Fibroblast of skin of left biceps (primary cell): ENCODE measurements around the gene KRT83.
"Not testable (repeated sequence)": the region's sequence is repeated elsewhere in the genome, so short reads cannot be mapped to it uniquely, and the experiment has no call there.

ENCODE experiments used
- DNase-seq, 2 experiments: peaks; one replicate each; pipeline ENCODE4 v3.0.0-alpha.2; 2013; ENCODE audit warnings: low read depth in 2 of 2

Gene KRT83

DNA sequence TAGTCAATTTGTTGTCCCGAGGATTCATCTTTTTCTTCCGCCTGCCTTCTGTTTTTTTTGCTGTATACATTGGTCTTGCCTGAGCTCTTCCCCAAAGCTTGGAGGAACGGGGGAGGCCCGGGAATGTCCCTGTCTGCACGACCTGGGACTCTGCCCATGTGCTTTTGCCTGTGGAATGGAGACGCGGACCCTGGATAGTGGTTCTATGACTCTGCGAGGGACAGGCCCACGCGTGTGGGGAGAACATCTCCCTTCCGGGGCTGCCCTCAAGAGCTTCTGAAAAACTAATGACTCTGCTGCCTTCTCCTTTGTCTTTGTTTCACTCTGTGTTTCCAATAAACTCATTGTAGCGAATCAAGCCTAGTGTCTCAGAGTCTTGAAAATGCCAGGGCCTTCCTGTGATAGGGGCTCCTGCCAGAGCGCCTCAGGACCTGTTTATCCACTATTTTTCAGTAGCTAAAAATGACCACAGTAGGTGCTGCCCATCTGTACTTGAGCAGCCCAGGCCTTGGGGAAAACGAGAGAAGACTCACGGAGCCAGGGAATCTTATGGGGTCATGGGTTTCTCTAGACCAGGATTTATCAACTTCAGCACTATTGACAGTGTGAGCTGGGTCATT is 12.3 kb downstream of the KRT83 start:
- no peak for DNase-seq

DNA sequence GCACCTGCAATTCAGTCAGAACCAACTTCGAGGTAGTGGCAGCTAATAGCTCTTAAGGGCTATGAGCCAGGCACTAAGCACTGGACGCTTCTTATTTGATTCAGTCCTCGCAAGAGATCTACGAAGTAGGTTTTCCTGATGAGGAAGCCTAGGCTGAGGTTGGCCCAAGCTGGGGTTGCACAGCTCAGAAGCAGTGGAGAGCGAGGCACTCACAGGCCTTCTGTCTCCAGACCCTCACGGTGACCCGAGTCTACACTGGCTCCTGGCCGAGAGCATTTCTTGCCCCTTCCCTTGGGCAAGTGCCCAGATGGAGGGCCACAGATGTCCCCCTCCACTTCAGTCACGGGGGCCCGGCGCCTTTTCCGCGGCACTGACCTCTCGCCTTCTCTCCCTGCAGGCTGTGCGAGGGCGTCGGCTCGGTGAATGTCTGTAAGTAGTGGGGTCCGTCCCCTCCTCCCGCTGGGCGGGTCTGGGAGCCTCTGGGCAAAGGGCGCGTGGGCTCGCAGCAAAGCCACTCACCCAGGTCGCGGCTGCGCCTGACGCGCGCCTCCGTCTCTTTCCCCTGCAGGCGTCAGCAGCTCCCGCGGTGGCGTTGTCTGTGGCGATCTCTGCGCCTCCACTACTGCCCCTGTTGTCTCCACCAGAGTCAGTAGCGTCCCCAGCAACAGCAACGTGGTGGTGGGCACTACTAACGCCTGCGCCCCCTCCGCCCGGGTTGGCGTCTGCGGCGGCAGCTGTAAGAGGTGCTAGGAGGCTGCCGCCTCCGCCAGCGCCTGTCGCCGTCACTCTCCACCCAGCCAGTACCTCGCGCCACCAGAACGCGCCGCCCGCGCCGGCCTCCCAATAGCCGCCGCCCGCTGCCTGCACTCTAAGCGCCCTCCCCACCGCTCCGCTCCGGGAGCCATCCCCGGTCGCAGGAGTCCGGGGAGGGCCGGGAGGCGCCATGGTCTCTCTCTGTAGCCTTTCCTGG is 13.1 kb downstream of the KRT83 start:
- no peak for DNase-seq

DNA sequence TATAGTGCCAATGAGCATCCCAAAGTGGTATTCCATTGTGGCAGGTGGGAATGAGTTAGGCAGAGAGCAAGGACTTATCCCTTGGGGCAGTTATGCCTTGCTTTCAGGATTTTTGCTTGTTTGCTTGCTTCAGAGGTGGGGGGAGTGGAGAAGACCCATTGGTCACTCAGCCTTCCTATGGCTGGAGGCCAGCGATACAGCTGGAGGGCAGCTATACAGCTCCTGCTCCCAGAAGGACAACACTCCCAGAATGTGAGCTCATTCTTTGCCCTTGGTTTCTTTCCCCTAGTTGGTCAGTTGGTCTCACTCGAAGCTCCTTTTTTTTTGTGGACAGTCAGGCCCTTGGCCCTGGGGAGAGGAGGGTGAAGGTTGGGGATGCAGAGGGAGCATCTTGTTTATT is 14.5 kb downstream of the KRT83 start:
- DNase-seq, result no peak

DNA sequence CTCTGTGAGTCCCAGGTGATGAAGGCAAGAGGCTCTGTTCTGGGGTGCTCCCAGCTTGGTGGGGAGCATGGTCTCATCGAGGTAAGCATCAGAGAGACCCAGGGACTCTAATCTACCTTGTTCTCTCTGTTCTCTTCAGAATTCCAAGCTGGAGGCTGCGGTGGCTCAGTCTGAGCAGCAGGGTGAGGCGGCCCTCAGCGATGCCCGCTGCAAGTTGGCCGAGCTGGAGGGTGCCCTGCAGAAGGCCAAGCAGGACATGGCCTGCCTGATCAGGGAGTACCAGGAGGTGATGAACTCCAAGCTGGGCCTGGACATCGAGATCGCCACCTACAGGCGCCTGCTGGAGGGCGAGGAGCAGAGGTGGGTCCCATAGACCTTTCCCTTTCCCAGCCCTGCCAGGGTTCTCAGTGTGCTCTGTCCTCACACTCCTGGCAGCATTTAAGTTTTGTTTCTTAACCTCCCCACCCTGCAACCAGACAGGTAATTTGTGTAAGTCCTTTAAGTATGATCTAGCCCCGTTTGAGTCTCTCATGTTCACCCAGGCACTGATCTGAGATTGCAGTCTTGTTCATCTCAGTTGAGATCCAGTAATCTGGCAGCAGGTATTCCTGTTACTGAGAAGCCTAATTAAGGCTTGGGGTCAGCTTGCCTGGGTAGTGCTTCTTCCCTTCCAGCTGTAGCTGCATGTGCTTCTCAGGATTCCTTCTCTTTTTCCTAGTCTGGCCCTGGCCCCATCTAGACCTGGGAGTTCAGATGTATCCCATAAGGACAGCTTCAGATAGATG is 15.1 kb downstream of the KRT83 start:
- no peak for DNase-seq

DNA sequence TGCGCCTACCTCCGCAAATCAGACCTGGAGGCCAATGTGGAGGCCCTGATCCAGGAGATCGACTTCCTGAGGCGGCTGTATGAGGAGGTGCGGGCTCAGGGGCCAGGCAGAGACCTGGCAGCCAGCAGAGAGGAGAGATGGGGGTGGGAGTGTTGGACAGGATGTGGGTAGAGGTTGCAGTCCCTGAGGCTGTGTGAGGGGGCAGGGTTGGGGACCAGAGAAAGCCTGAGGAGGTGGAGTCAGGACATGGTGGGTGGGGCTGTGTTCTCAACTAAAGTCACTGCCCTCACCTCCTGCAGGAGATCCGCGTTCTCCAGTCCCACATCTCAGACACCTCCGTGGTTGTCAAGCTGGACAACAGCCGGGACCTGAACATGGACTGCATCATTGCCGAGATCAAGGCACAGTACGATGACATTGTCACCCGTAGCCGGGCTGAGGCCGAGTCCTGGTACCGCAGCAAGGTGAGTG is 16.2 kb downstream of the KRT83 start:
- DNase-seq, result not testable (repeated sequence)

DNA sequence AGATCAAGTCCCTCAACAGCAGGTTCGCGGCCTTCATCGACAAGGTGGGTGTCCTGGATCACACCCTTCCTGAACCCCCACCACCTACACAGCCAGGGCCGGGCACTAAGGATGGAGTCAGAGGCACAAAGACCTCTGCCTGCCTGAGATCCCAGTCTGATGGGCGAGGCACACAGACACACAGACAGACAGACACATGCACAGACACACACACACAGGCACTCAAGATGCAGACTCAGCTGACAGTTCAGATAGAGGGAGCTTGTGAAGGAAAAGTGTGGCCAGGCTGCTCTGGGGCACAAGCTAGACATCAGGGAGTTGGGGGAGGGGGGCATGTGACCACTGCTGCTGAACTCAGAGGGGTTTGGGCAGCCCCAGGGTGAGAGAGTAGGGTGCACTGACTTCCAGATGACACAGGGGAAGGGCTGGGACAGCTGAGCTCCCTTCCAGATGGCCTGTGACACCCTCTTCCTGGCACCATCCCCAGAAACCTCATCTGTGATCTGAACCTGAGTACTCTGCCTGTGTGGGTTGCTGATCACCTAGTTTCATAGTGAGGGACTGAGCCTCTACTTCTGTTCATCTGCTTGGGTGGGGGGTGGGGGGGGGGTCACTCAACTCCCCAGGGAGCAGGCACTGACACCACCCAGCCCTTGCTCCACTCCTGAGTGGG is 18.8 kb downstream of the KRT83 start:
- not testable (repeated sequence) for DNase-seq

DNA sequence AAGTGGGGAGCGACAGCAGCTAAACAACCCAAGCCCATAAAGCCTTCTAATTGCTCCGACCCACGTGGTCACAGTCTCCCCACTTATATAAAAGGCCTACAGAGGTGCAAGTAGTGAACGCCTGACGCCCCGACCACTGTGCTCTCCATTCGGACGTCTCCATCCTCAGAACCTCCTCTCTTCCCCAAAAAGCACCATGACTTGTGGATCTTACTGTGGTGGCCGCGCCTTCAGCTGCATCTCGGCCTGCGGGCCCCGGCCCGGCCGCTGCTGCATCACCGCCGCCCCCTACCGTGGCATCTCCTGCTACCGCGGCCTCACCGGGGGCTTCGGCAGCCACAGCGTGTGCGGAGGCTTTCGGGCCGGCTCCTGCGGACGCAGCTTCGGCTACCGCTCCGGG is 19.5 kb downstream of the KRT83 start:
- DNase-seq, result not testable (repeated sequence)

DNA sequence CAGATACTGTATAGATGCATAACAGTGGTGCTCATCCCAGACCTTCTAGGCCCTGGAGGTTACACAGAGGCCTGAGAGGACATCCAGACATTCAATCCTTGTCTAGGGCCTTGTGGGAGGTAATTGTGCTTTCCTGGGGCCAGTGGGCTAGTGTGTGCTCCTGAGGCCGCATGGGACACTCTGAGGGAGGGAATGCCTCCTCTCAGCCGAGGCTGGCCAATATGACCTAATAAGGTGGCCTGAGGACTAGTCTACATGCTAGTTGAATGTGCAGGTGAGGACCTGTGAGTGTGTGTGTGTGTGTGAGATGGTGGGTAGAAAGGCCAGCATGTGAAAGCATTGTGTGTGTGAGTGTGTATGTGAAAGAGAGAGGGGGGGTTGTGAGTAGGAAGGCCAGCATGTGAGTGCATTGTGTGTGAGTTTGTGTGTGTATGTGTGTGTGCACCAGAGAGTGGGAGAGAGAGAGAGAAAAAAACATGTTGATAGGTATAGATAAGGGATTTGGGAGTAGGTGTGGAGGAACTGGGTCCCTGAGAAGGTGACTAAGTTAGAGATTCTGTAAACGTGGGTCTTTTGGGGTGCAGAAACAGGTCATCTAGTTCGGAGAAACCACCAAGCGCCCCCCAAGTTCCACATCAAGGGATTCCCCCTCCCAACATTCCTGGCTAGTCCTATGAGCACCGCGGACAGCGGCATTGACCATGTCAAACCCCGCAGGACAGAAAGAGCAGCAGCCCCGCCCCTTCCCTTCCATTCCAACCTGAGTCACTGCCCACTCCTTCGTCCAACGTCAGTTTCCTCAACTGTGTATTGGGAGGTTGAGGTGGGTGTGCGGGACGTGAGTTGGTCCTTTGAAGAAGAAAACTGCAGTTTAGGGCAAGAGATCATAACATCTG is 20.2 kb downstream of the KRT83 start:
- DNase-seq, result no peak

DNA sequence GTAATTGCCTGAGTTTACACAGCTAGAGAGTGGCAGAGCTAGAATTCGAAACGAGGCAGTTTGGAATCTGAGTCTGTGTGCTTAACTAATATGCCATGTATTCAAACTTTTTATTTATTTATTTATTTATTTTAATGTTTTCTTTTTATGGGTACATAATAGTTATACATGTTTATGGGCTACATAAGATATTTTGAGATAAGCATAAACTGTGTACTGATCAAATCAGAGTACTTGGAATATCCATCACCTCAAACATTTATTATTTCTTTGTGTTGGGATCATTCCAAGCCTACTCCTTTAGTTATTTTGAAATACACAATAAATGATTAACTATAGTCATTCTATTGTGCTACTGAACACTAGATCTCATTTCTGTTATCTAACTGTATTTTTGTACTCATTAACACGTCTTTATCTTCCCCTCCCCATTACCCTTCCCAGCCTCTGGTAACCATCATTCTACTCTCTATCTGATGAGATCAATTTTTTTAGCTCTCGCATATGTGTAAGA is 22.5 kb downstream of the KRT83 start:
- DNase-seq, result no peak

DNA sequence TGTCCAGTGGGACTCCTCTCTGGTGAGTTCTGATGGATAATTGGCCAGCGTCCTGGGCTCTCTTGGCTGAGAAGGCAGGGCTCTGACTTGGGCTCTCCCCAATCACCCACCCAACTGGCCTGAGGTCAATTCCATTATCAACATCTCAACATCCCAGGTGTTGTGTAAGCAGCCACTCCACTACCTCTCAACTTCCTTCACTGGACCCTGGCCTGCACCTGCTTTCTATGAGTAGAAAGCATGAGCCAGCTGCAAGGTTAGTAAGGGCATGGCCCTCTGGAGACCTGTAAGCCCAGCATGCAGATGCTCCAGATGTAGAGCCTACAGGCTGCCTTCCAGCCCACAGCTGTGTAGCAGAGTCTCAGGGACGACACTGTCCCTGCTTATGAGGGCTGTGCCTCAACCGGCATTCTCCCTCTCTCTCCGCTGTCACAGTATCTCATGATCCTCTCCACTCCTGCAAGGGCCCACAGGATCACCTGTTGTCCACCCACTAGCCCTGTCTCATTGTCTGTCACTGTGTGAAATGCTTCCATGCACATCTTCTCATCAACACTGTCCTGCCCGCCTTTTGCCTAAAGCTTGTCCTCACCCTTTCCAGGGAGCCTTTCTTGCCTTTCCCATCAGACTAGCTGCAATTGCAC is 24.5 kb downstream of the KRT83 start:
- no peak for DNase-seq

DNA sequence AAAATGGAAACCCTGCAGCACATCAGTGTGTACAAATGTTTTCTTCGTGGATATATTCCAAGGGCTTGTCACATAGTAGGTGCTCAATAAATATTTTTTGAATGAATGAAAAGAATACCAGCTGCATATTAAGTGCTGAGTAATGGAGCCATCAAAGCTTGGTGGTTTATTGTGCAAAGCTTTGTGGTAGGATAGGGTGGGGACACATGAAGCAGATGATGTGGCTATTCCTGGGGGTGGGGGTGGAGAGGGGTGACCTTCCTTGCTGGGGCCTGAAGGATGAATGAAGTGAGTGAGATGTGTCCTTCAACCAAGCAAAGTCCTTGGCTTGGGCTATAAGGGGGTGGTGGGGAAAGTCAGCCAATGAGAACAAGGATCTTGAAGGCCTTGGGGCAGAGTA is 25.5 kb downstream of the KRT83 start:
- no peak for DNase-seq

DNA sequence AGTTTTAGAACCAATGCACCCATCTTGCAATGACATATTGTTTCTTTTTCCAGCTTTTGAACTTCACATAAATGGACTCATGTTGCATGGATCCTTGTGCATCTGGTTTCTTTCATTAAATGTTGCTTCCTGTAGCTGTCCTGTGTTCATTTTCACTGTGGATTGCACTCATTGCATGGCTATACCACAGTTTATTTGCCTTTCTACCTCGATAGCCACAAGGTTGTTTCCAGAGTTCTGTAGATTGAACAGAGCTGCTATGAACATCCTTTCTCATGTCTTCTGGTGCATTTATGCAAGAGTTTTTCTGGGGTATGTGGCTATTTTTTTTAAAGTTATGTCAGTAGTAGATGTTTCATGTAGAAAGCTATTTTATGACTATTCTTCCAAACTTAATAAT is 26.4 kb downstream of the KRT83 start:
- no peak for DNase-seq

DNA sequence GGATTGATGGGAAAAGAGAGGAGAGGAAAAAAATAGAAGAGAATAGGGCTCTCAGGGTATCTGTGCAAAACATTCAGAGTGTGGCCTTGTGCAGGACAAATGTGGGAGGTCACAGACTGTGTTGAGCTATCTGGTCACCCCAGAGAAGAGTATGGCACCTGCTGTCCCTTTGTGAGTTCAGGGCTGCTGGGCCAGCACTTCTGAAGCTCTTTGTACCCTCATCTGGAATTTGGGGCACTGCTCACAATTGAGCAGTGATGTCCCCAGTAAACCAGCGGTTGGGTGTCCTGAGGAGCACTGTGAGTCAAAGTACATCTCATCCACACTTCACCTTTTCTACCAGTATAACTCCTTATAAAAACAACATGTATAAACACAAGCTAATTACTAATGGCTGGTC is 27.3 kb downstream of the KRT83 start:
- DNase-seq, result no peak

DNA sequence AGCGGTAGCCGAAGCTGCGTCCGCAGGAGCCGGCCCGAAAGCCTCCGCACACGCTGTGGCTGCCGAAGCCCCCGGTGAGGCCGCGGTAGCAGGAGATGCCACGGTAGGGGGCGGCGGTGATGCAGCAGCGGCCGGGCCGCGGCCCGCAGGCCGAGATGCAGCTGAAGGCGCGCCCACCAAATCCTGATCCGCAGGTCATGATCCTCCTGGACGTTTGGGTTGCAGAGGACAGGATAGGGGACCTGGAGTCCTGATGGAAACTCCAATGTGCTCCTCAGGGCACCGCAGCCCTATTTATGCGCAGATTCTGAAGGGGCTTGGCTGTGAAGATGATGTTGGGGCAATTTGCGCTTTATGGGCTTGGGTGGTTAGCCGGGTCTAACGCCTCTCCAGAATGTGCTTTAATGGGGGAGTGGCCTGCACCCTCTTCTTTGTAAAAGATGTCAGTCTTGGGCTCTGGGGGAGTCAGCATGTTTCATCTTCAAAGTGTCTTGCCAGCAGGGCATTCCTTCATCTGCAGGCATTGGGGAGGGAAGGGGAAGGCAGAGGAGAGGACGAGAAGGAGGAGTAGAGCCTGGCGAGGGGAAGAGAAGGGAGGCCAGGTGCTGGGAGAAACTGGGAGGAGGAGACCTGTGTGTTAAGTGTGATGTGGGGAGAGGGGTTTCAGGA is 29.8 kb downstream of the KRT83 start, which contains the start of gene KRT81:
KRT81 (minus strand) TSS at position 268 of the 669 bp plus-strand sequence; CDS start at position 199, 69 bp downstream.
- no peak for DNase-seq

DNA sequence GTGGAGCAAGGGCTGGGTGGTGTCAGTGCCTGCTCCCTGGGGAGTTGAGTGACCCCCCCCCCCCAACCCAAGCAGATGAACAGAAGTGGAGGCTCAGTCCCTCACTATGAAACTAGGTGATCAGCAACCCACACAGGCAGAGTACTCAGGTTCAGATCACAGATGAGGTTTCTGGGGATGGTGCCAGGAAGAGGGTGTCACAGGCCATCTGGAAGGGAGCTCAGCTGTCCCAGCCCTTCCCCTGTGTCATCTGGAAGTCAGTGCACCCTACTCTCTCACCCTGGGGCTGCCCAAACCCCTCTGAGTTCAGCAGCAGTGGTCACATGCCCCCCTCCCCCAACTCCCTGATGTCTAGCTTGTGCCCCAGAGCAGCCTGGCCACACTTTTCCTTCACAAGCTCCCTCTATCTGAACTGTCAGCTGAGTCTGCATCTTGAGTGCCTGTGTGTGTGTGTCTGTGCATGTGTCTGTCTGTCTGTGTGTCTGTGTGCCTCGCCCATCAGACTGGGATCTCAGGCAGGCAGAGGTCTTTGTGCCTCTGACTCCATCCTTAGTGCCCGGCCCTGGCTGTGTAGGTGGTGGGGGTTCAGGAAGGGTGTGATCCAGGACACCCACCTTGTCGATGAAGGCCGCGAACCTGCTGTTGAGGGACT is 30.6 kb downstream of the KRT83 start:
- not testable (repeated sequence) for DNase-seq

DNA sequence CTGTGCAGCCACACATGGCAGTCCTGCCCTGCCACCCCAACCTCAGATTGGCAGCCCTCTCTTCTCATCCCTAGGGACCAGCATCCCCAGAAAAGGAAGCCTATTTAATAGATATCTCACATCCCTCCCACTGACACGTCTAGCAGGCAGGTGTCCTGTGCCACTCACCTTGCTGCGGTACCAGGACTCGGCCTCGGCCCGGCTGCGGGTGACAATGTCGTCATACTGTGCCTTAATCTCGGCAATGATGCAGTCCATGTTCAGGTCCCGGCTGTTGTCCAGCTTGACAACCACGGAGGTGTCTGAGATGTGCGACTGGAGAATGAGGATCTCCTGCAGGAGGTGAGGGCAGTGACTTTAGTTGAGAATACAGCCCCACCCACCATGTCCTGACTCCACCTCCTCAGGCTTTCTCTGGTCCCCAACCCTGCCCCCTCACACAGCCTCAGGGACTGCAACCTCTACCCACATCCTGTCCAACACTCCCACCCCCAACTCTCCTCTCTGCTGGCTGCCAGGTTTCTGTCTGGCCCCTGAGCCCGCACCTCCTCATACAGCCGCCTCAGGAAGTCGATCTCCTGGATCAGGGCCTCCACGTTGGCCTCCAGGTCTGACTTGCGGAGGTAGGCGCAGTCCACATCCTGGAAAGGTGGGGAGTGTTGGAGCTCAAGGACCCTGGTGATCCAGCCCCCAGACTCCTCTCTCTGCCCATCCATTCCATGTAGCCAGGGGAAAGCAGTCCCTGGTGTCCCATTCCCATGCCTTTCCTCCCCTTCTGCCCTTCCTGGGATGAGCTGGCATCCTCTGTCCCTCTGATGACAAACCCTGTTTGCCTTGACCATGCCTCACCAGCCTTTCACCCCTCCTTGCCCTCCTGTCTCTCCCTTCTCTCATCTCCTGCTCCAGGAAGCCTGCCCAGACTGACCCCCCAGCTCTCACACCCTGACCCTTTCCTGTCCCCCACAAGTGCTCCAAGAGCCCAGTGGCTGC is 33.1 kb downstream of the KRT83 start:
- DNase-seq, result not testable (repeated sequence)
